ENCODE measurements around the gene YOD1.

The YOD1 gene

DNA sequence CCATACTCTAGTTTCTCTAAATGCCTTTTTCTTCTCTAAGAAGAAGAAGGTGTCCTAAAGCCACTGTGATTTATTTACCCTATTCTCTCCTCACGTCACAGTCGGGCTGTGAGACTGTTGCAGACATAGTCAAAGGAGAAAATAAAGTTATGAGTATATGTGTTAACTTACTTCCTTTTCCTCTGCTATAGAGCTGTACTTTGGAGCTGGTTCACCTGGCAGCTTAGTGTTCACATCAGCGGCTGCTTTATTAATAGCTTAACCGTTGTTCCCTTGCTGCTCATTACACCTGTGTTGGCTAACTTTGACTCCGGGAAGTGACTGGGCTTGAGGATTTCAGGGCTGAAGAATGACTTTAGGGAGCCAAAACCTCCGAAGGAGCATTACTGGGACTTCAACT lies 5.7 kb upstream of the YOD1 start:
- Histone ChIP-seq H3K27me3 (ENCODE audit: control insufficient read depth in 1 of 2, insufficient read depth in 1 of 2, low read length in 2 of 2) (no peaks in the 10 kb centered on the region), H3K4me3 (ENCODE audit: insufficient read depth in 1 of 2, low read depth in 1 of 2, low read length in 2 of 2) (no peak overlapping the region), H4K91ac (ENCODE audit: low read length) (no peak overlapping the region), H3K4me1 (ENCODE audit: control insufficient read depth, insufficient read depth, low read depth, low read length) (peaks cover 2% of the 10 kb centered on the region), H3K36me3 (ENCODE audit: control insufficient read depth in 1 of 2, insufficient read depth in 2 of 2, low read depth in 1 of 2, low read length in 2 of 2) (peaks cover 0 to 32% of the 10 kb centered on the region in 2 experiments), H3K4ac (ENCODE audit: low read depth in 1 of 2, low read length in 2 of 2) (no peak overlapping the region), H3K14ac (ENCODE audit: low read length in 2 of 2) (no peak overlapping the region), H3K9ac (ENCODE audit: low read length) (no peak overlapping the region), H2BK12ac (ENCODE audit: low read length in 2 of 2) (no peak overlapping the region), H2AFZ (ENCODE audit: low read depth, low read length) (no peak overlapping the region), H2BK15ac (ENCODE audit: low read depth, poor library complexity, severe bottlenecking) (no peak overlapping the region), H4K8ac (ENCODE audit: low read length) (no peak overlapping the region), H3K4me2 (ENCODE audit: low read length, poor library complexity, severe bottlenecking) (no peak overlapping the region), H3K23ac (ENCODE audit: low read length in 2 of 2) (no peak overlapping the region), H3K18ac (ENCODE audit: low read depth in 1 of 2, low read length in 2 of 2) (no peak overlapping the region), H3K79me1 (replicated peaks; ENCODE audit: low read length, poor library complexity, severe bottlenecking) (peaks cover 1% of the 10 kb centered on the region), H2BK120ac (ENCODE audit: low read depth, low read length) (no peak overlapping the region), H3K27ac (ENCODE audit: low read length, poor library complexity, severe bottlenecking) (no peak overlapping the region), H2BK5ac (ENCODE audit: low read depth, low read length, poor library complexity, severe bottlenecking) (no peak overlapping the region), H2AK5ac (ENCODE audit: low read length, severe bottlenecking) (no peak overlapping the region), H3K9me3 (ENCODE audit: control insufficient read depth, low read length) (no peaks in the 10 kb centered on the region)
- WGBS = 98% methylated on average over 6 of the region's 6 CpGs
- no peak for DNase-seq

GRCh38 chr1:207055386-207056001 lies 4.5 kb upstream of the YOD1 start:
- Histone ChIP-seq H3K4me1 (ENCODE audit: control insufficient read depth, insufficient read depth, low read depth, low read length) (peaks cover 4% of the 10 kb centered on the region), H3K9me3 (ENCODE audit: control insufficient read depth, low read length) (no peaks in the 10 kb centered on the region), H2BK120ac (ENCODE audit: low read depth, low read length) (no peak overlapping the region), H3K79me1 (replicated peaks; ENCODE audit: low read length, poor library complexity, severe bottlenecking) (peaks cover 1% of the 10 kb centered on the region), H2BK5ac (ENCODE audit: low read depth, low read length, poor library complexity, severe bottlenecking) (no peak overlapping the region), H3K9ac (ENCODE audit: low read length) (no peak overlapping the region), H3K36me3 (ENCODE audit: control insufficient read depth in 1 of 2, insufficient read depth in 2 of 2, low read depth in 1 of 2, low read length in 2 of 2) (peaks cover 0 to 26% of the 10 kb centered on the region in 2 experiments), H3K27ac (ENCODE audit: low read length, poor library complexity, severe bottlenecking) (no peak overlapping the region), H3K4ac (ENCODE audit: low read depth in 1 of 2, low read length in 2 of 2) (no peak overlapping the region), H3K4me3 (ENCODE audit: insufficient read depth in 1 of 2, low read depth in 1 of 2, low read length in 2 of 2) (no peak overlapping the region), H2BK15ac (ENCODE audit: low read depth, poor library complexity, severe bottlenecking) (no peak overlapping the region), H3K14ac (ENCODE audit: low read length in 2 of 2) (no peak overlapping the region), H3K18ac (ENCODE audit: low read depth in 1 of 2, low read length in 2 of 2) (no peak overlapping the region), H4K8ac (ENCODE audit: low read length) (no peak overlapping the region), H3K23ac (ENCODE audit: low read length in 2 of 2) (no peak overlapping the region), H4K91ac (ENCODE audit: low read length) (no peak overlapping the region), H2AK5ac (ENCODE audit: low read length, severe bottlenecking) (no peak overlapping the region), H3K4me2 (ENCODE audit: low read length, poor library complexity, severe bottlenecking) (no peak overlapping the region), H3K27me3 (ENCODE audit: control insufficient read depth in 1 of 2, insufficient read depth in 1 of 2, low read length in 2 of 2) (no peaks in the 10 kb centered on the region), H2AFZ (ENCODE audit: low read depth, low read length) (no peak overlapping the region), H2BK12ac (ENCODE audit: low read length in 2 of 2) (no peak overlapping the region)
- WGBS = 91% methylated on average over 3 of the region's 3 CpGs
- no peak for DNase-seq

GRCh38 chr1:207054491-207054890 lies 3.5 kb upstream of the YOD1 start:
- Histone ChIP-seq H3K4ac (ENCODE audit: low read depth in 1 of 2, low read length in 2 of 2) (no peak overlapping the region), H2AK5ac (ENCODE audit: low read length, severe bottlenecking) (no peak overlapping the region), H3K23ac (ENCODE audit: low read length in 2 of 2) (no peak overlapping the region), H3K14ac (ENCODE audit: low read length in 2 of 2) (no peak overlapping the region), H3K27me3 (ENCODE audit: control insufficient read depth in 1 of 2, insufficient read depth in 1 of 2, low read length in 2 of 2) (no peaks in the 10 kb centered on the region), H3K9me3 (ENCODE audit: control insufficient read depth, low read length) (no peaks in the 10 kb centered on the region), H3K36me3 (ENCODE audit: control insufficient read depth in 1 of 2, insufficient read depth in 2 of 2, low read depth in 1 of 2, low read length in 2 of 2) (peaks cover under 1 to 22% of the 10 kb centered on the region in 2 experiments), H3K4me1 (ENCODE audit: control insufficient read depth, insufficient read depth, low read depth, low read length) (peaks cover 4% of the 10 kb centered on the region), H2BK5ac (ENCODE audit: low read depth, low read length, poor library complexity, severe bottlenecking) (no peak overlapping the region), H3K27ac (ENCODE audit: low read length, poor library complexity, severe bottlenecking) (no peak overlapping the region), H2AFZ (ENCODE audit: low read depth, low read length) (no peak overlapping the region), H2BK15ac (ENCODE audit: low read depth, poor library complexity, severe bottlenecking) (no peak overlapping the region), H4K91ac (ENCODE audit: low read length) (no peak overlapping the region), H3K9ac (ENCODE audit: low read length) (no peak overlapping the region), H3K4me2 (ENCODE audit: low read length, poor library complexity, severe bottlenecking) (no peak overlapping the region), H3K4me3 (ENCODE audit: insufficient read depth in 1 of 2, low read depth in 1 of 2, low read length in 2 of 2) (no peak overlapping the region), H3K18ac (ENCODE audit: low read depth in 1 of 2, low read length in 2 of 2) (no peak overlapping the region), H4K8ac (ENCODE audit: low read length) (no peak overlapping the region), H2BK120ac (ENCODE audit: low read depth, low read length) (no peak overlapping the region), H2BK12ac (ENCODE audit: low read length in 2 of 2) (no peak overlapping the region), H3K79me1 (replicated peaks; ENCODE audit: low read length, poor library complexity, severe bottlenecking) (peaks cover 1% of the 10 kb centered on the region)
- WGBS = 92% methylated on average over 2 of the region's 2 CpGs
- DNase-seq = no peak

DNA sequence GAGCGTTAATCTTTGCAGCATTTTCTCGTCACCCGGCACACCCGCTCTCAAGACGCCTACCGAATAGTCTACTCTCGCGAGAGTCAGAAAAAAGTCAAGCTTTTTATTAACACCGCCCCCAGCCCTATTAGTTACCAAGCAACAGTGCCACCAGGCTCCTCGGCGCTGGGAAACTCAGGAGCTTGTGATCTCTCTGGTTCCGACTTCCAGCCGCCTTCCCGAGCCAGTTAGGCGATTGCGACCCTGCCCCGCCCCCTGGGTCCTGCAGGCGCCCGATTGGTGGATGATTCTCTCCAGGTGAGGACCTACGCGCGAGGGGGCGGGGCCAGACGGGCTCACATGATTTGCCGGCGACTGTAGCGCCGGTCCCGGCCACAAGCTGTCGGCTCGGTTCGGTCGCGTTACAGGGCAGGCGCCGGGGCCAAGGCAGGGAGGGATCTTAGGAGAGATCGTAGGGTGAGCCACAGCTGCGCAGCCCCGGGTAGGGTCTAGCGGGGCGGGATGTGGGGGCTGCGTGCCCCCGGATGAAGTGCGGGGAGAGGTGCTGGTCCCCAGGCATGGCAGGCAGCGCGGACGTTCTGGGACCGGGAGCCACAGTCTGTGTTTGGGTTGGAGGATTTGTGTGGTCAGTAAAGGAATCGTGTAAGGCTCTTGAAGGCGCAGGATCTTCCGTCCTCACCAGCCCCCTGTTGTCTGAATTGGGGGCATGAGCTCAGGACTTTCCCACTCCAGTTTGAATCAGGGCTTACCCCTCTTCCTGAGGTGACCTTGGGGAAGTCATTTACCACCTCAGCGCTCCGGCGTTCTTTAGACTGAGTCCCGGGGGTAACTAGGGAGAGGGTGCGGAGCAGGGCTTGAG lies 2.1 kb upstream of the YOD1 start, which contains the start of gene PFKFB2:
Gene PFKFB2 (plus strand): TSS at position 365 of the 859 bp plus-strand sequence. CDS start 1,443 bp downstream, outside the sequence.
- Histone ChIP-seq H3K23ac (ENCODE audit: low read length in 2 of 2) (peak within 1 kb of the TSS in 1 of 2 experiments; percentile 70), H3K36me3 (ENCODE audit: control insufficient read depth in 1 of 2, insufficient read depth in 2 of 2, low read depth in 1 of 2, low read length in 2 of 2) (peaks cover 2 to 32% of the 10 kb centered on the region in 2 experiments), H3K79me1 (replicated peaks; ENCODE audit: low read length, poor library complexity, severe bottlenecking) (peaks cover under 1% of the 10 kb centered on the region), H3K14ac (ENCODE audit: low read length in 2 of 2) (peak within 1 kb of the TSS in 1 of 2 experiments; percentile 96), H3K9ac (ENCODE audit: low read length) (peak within 1 kb of the TSS; percentile 97), H2BK12ac (ENCODE audit: low read length in 2 of 2) (peak within 1 kb of the TSS in 1 of 2 experiments; percentile 93), H2AK5ac (ENCODE audit: low read length, severe bottlenecking) (no peak within 1 kb of the TSS), H4K8ac (ENCODE audit: low read length) (peak within 1 kb of the TSS; percentile 97), H2AFZ (ENCODE audit: low read depth, low read length) (peak within 1 kb of the TSS; percentile 98), H3K27ac (ENCODE audit: low read length, poor library complexity, severe bottlenecking) (peak within 1 kb of the TSS; percentile 78), H4K91ac (ENCODE audit: low read length) (peak within 1 kb of the TSS; percentile 76), H3K4me3 (ENCODE audit: insufficient read depth in 1 of 2, low read depth in 1 of 2, low read length in 2 of 2) (peak within 1 kb of the TSS; percentile 80 to 96), H3K27me3 (ENCODE audit: control insufficient read depth in 1 of 2, insufficient read depth in 1 of 2, low read length in 2 of 2) (no peaks in the 10 kb centered on the region), H3K9me3 (ENCODE audit: control insufficient read depth, low read length) (no peaks in the 10 kb centered on the region), H2BK120ac (ENCODE audit: low read depth, low read length) (peak within 1 kb of the TSS; percentile 90), H3K4me1 (ENCODE audit: control insufficient read depth, insufficient read depth, low read depth, low read length) (peaks cover 6% of the 10 kb centered on the region), H3K4ac (ENCODE audit: low read depth in 1 of 2, low read length in 2 of 2) (peak within 1 kb of the TSS; percentile 85 to 94), H2BK15ac (ENCODE audit: low read depth, poor library complexity, severe bottlenecking) (peak within 1 kb of the TSS; percentile 98), H3K4me2 (ENCODE audit: low read length, poor library complexity, severe bottlenecking) (peak within 1 kb of the TSS; percentile 74), H3K18ac (ENCODE audit: low read depth in 1 of 2, low read length in 2 of 2) (peak within 1 kb of the TSS; percentile 69 to 99), H2BK5ac (ENCODE audit: low read depth, low read length, poor library complexity, severe bottlenecking) (peak within 1 kb of the TSS; percentile 77)
- DNase-seq = peak; percentile 99
- 1% methylated on average over 52 of the region's 56 CpGs for WGBS
